Ovary (tissue), 9 donors: ENCODE results near the gene AOPEP. TPM values are rescaled to one million over a fixed set of nuclear protein-coding genes. Genes with fewer than 3 reads are reported as not detected.

Experiments
- DNase-seq, 5 donors: peaks; one replicate each; pipeline ENCODE4 v3.0.0-alpha.2; 2019 to 2020
- H3K27ac ChIP-seq, 2 donors: fragments of 200-600 bp; one replicate each; pipeline versions ENCODE4 v1.5.1 to v1.8.0; 2019 to 2022
- H3K27me3 ChIP-seq: fragments of 200-600 bp; one replicate; pipeline ENCODE4 v1.8.0; 2022
- H3K36me3 ChIP-seq: fragments of 200-600 bp; sonication (generic); one replicate; pipeline ENCODE4 v1.5.1; 2019
- H3K4me1 ChIP-seq: one replicate; pipeline ENCODE4 v1.8.1; 2013; ENCODE audit warnings: mild to moderate bottlenecking, moderate library complexity; ENCODE audit not compliant: insufficient read depth
- H3K4me3 ChIP-seq: fragments of 200-600 bp; sonication (generic); one replicate; pipeline ENCODE4 v1.5.1; 2017
- H3K9me3 ChIP-seq, 2 donors: fragments of 200-600 bp in 1 of 2; sonication (generic) in 1 of 2; one replicate each; pipeline versions ENCODE4 v1.5.1 to v1.8.1; 2013 to 2019; ENCODE audit warnings: mild to moderate bottlenecking in 1 of 2, moderate library complexity in 1 of 2
- EP300 ChIP-seq: sonication (generic); formaldehyde crosslinking; IDR thresholded peaks from one replicate; pipeline ENCODE4 v1.6.1; 2017; ENCODE audit warnings: antibody characterized with exemption
- POLR2A ChIP-seq: fragments of 450-650 bp; IDR thresholded peaks from one replicate; pipeline ENCODE4 v1.6.1; 2017; ENCODE audit warnings: antibody characterized with exemption, mild to moderate bottlenecking, moderate library complexity
- WGBS, 3 donors: extraction: QIAGEN DNeasy Blood & Tissue Kit in 1 of 3; methylation state at CpG; one replicate each; pipeline versions ENCODE4 v1.1.5 to v1.1.7; 2013 to 2017; 5-methylcytosine and 5-hydroxymethylcytosine counted together
- intact Hi-C, 4 donors: fragments of 100-400 bp; cut with DNase I; formaldehyde crosslinking; loops; one replicate each; pipeline versions ENCODE4 v1.11.0 to v1.15.1; 2022 to 2023
- polyA plus RNA-seq, 2 donors: library from polyadenylated mRNA; stranded (reverse); fragments of 200-250 nt in 1 of 2; fragments of 350-450 nt in 1 of 2; fragmentation: Illumina TruSeq in 1 of 2; extraction: RNeasy Lipid Tissue Mini Kit (QIAGEN cat#74804) in 1 of 2; gene quantifications; one replicate each; pipeline ENCODE4 v1.2.3, GENCODE V29; 2013 to 2014
- total RNA-seq, 7 donors: library from RNA; depleted of rRNA in 2 of 7; stranded (reverse); fragments of >200 nt in 2 of 7; fragmentation: NEBNext Ultra II Directional in 3 of 7; extraction: Animal tissue kit (Norgen Biotek cat#: 25700) in 3 of 7; gene quantifications; one replicate each; pipeline versions ENCODE4 v1.1.0 to v1.2.4, GENCODE V29; 2016 to 2023
- TF ChIP-seq, protein P1 (sequence below), 3 donors: fragments of 450-650 bp in 2 of 3; fragments of 200-600 bp in 1 of 3; IDR thresholded peaks; one replicate each; pipeline versions ENCODE4 v1.5.1 to v1.8.0; 2016 to 2022; ENCODE audit warnings: antibody characterized with exemption in 3 of 3, mild to moderate bottlenecking in 1 of 3
- donor health status: DM: no; HTN: no; CAD: no; lungs with moderate emphysema.
- donor health status: DM: no; HTN: no; CAD: no.
- donor health status: Bipolar disorder and iron deficiency.
- donor health status: DM: yes; HTN: yes; CAD: no.
- donor health status: DM: no; HTN: no; CAD: no.
- donor health status: DM: yes; HTN: yes; CAD: no.

AOPEP gene
- total and polyA plus RNA-seq, 9 donors: 40.0 to 141 (median 82.1) TPM

DNA sequence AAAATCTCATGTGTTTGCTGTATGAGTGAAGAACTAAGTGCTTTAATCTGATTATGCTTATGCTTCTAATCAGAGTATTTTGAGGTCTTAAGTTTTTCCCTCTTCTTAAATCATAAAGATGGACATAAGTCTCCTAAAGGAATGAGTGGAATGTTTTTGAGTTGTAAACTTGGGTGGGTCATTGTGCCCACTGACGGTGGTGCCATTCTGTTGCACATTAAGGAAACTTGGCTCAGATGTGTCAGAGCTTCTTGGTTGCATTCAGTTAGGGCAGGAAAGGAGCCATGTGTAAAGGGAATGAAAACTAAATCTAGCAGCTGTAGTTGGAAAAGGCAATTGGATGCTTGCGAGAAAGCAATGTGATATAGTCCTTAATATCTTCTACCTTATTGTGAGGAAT lies 334.4 kb downstream of the AOPEP start:
- H3K4me1 ChIP-seq: peaks cover 33% of the 10 kb centered on the region
- TF ChIP-seq, protein P1, sequence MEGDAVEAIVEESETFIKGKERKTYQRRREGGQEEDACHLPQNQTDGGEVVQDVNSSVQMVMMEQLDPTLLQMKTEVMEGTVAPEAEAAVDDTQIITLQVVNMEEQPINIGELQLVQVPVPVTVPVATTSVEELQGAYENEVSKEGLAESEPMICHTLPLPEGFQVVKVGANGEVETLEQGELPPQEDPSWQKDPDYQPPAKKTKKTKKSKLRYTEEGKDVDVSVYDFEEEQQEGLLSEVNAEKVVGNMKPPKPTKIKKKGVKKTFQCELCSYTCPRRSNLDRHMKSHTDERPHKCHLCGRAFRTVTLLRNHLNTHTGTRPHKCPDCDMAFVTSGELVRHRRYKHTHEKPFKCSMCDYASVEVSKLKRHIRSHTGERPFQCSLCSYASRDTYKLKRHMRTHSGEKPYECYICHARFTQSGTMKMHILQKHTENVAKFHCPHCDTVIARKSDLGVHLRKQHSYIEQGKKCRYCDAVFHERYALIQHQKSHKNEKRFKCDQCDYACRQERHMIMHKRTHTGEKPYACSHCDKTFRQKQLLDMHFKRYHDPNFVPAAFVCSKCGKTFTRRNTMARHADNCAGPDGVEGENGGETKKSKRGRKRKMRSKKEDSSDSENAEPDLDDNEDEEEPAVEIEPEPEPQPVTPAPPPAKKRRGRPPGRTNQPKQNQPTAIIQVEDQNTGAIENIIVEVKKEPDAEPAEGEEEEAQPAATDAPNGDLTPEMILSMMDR (IDR thresholded peaks at IDR 0.05): no peak
- TF ChIP-seq EP300 (no peak), POLR2A (no peak)
- no peaks in the 10 kb centered on the region for H3K36me3 ChIP-seq
- no peaks in the 10 kb centered on the region for H3K27me3 ChIP-seq
- intact Hi-C loops: loop anchor here in 1 of 4 donors (10.0 kb wide), 1 partner anchor 56 kb away; no protein-coding TSS in a partner anchor
- no peak overlapping the region for H3K27ac ChIP-seq
- no peak for DNase-seq
- no peaks in the 10 kb centered on the region for H3K9me3 ChIP-seq
- 54 to 66% (median 64%) methylated on average over 2 of the region's 2 CpGs for WGBS, 3 donors
- no peak overlapping the region for H3K4me3 ChIP-seq

DNA sequence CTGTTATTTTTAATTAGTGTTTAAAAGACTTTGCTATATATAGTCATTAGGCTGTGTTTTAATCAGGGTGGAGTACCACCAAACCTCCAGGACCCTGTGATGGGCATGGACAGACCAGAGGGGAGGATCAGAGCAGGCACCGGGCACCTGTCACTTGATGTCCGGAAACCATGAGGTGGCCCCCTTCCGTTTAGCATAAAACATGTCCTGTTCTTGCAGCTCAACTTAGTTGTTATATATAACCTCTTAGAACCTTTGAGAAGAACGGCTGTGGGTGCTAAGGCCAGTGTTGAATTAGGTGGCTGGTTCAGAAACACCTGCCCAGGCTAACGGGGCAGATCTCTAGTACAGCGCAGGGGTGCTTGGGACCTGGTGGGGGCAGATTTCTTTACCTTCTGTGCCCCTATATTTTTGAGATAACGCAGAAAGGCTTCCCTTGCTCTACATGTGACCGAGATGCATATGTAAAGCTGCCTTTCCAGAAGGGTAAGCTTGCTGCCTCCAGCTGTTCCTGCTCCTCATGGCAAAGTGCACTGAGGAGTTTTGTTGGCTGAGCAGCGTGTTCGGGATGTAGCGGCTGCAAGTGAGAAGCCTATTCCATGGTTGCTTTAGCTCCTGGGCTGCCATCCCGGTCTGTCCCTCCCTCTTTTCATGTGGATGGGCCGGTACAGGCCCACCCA lies 335.6 kb downstream of the AOPEP start:
- H3K27ac ChIP-seq: no peak overlapping the region
- H3K4me1 ChIP-seq: peaks cover 26% of the 10 kb centered on the region
- H3K4me3 ChIP-seq: no peak overlapping the region
- no peaks in the 10 kb centered on the region for H3K36me3 ChIP-seq
- TF ChIP-seq, protein P1 (IDR thresholded peaks at IDR 0.05): no peak
- TF ChIP-seq POLR2A (no peak), EP300 (no peak)
- 44 to 52% (median 49%) methylated on average over 13 of the region's 13 CpGs for whole genome bisulfite sequencing, 3 donors
- H3K27me3 ChIP-seq: no peaks in the 10 kb centered on the region
- intact Hi-C loops: loop anchor here in 1 of 4 donors (10.0 kb wide), 1 partner anchor 57 kb away; no protein-coding TSS in a partner anchor
- no peak for DNase-seq
- no peaks in the 10 kb centered on the region for H3K9me3 ChIP-seq

DNA sequence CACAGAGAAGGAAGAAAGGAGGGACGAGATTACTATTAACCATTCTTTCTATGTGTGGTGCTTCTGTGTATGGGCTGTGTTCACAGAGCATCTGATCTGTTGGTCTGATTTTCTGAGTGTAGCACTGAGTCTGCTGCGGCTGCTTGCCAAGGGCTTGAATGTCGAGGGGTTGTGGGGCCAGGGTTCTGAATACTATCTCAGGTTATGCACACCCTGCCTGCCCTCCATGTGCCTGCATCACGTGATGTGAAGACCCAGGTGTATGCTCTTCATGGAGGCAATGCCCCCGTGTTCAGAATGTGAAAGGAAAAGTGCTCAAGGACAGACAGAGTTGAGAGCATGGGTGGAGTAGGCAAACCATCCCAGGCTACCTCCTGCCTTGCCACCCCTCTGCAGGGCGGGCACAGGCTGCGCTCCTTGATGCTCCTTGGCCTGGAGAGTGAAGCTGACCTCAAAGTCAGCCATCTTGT lies 336.1 kb downstream of the AOPEP start:
- intact Hi-C loops: loop anchor here in 1 of 4 donors (10.0 kb wide), 1 partner anchor 58 kb away; no protein-coding TSS in a partner anchor
- 46 to 56% (median 51%) methylated on average over 7 of the region's 7 CpGs for WGBS, 3 donors

DNA sequence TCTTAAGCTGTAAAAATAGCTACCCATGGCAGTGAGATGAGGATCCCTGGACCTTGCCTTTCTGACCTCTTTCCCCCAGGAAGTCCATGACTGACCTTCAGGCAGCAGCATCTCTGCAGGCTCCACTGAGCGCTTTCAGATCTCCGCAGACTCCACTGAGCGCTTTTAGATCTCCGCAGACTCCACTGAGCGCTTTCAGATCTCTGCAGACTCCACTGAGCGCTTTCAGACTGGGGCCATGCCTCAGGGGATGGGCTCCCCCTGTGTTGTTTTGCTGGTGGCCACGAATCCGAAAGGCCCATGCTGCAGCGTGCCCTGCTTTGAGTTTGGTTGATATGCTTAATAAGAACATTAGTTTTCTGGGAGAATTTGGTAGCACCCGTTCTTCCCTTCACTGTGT lies 336.8 kb downstream of the AOPEP start:
- intact Hi-C loops: loop anchor here in 1 of 4 donors (10.0 kb wide), 1 partner anchor 58 kb away; no protein-coding TSS in a partner anchor
- TF ChIP-seq, protein P1 (IDR thresholded peaks at IDR 0.05): no peak
- TF ChIP-seq EP300 (no peak), POLR2A (no peak)
- WGBS, 3 donors: 86 to 92% (median 88%) methylated on average over 10 of the region's 10 CpGs
- Histone ChIP-seq H3K27ac (no peak overlapping the region), H3K27me3 (no peaks in the 10 kb centered on the region), H3K9me3 (no peaks in the 10 kb centered on the region), H3K36me3 (no peaks in the 10 kb centered on the region), H3K4me3 (no peak overlapping the region), H3K4me1 (peaks cover 25% of the 10 kb centered on the region)
- no peak for DNase-seq

More for the DNA sequence above, 336.1 kb downstream of the AOPEP start:
- Histone ChIP-seq H3K4me3 (no peak overlapping the region), H3K27me3 (no peaks in the 10 kb centered on the region), H3K27ac (no peak overlapping the region), H3K4me1 (peaks cover 27% of the 10 kb centered on the region), H3K36me3 (no peaks in the 10 kb centered on the region), H3K9me3 (no peaks in the 10 kb centered on the region)
- TF ChIP-seq POLR2A (no peak), EP300 (no peak)
- TF ChIP-seq, protein P1 (IDR thresholded peaks at IDR 0.05): no peak
- DNase-seq: no peak
